HEK293 (cell line): ENCODE data around the gene TOM1.

Source experiments
- GLI4 ChIP-seq: fragments of 450-650 bp; formaldehyde crosslinking; IDR thresholded peaks from 2 replicates; pipeline ENCODE4 v1.5.1; 2016; ENCODE audit warnings: missing biosample characterization, missing genetic modification characterization
- IKZF3 ChIP-seq: fragments of 450-650 bp; IDR thresholded peaks from 2 replicates; pipeline ENCODE4 v1.5.0; 2018; ENCODE audit warnings: missing biosample characterization, mild to moderate bottlenecking, missing genetic modification characterization, moderate library complexity
- REST ChIP-seq: fragments of 450-650 bp; formaldehyde crosslinking; IDR thresholded peaks from 2 replicates; pipeline ENCODE4 v1.5.1; 2016; ENCODE audit warnings: missing biosample characterization, missing genetic modification characterization
- YY1 ChIP-seq: fragments of 450-650 bp; formaldehyde crosslinking; IDR thresholded peaks from 2 replicates; pipeline ENCODE4 v1.5.1; 2018; ENCODE audit warnings: missing biosample characterization, missing genetic modification characterization
- ZNF184 ChIP-seq: fragments of 450-650 bp; IDR thresholded peaks from 2 replicates; pipeline ENCODE4 v1.5.1; 2018; ENCODE audit warnings: missing biosample characterization, mild to moderate bottlenecking, missing genetic modification characterization
- ZNF76 ChIP-seq: fragments of 450-650 bp; formaldehyde crosslinking; IDR thresholded peaks from 2 replicates; pipeline ENCODE4; 2016; ENCODE audit warnings: low read depth, missing biosample characterization, missing genetic modification characterization, borderline replicate concordance
- TF ChIP-seq, protein P1 (sequence below): fragments of 450-650 bp; formaldehyde crosslinking; IDR thresholded peaks from 2 replicates; pipeline ENCODE4 v1.5.1; 2016; ENCODE audit warnings: missing biosample characterization, missing genetic modification characterization
- TF ChIP-seq, protein P2 (sequence below): fragments of 450-650 bp; formaldehyde crosslinking; IDR thresholded peaks from 2 replicates; pipeline ENCODE4 v1.5.1; 2016; ENCODE audit warnings: missing biosample characterization, missing genetic modification characterization, low read depth

GRCh38 chr22:35316751-35317150 is 17.1 kb downstream of the TOM1 start:
- TF ChIP-seq, protein P1, sequence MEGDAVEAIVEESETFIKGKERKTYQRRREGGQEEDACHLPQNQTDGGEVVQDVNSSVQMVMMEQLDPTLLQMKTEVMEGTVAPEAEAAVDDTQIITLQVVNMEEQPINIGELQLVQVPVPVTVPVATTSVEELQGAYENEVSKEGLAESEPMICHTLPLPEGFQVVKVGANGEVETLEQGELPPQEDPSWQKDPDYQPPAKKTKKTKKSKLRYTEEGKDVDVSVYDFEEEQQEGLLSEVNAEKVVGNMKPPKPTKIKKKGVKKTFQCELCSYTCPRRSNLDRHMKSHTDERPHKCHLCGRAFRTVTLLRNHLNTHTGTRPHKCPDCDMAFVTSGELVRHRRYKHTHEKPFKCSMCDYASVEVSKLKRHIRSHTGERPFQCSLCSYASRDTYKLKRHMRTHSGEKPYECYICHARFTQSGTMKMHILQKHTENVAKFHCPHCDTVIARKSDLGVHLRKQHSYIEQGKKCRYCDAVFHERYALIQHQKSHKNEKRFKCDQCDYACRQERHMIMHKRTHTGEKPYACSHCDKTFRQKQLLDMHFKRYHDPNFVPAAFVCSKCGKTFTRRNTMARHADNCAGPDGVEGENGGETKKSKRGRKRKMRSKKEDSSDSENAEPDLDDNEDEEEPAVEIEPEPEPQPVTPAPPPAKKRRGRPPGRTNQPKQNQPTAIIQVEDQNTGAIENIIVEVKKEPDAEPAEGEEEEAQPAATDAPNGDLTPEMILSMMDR = no peak
- TF ChIP-seq IKZF3 (tag by site-specific recombination) (no peak), ZNF76 (no peak), YY1 (tag by site-specific recombination) (no peak), GLI4 (tag by site-specific recombination) (no peak), REST (tag by site-specific recombination) (no peak), ZNF184 (no peak)
- TF ChIP-seq, protein P2, sequence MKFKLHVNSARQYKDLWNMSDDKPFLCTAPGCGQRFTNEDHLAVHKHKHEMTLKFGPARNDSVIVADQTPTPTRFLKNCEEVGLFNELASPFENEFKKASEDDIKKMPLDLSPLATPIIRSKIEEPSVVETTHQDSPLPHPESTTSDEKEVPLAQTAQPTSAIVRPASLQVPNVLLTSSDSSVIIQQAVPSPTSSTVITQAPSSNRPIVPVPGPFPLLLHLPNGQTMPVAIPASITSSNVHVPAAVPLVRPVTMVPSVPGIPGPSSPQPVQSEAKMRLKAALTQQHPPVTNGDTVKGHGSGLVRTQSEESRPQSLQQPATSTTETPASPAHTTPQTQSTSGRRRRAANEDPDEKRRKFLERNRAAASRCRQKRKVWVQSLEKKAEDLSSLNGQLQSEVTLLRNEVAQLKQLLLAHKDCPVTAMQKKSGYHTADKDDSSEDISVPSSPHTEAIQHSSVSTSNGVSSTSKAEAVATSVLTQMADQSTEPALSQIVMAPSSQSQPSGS (tag by site-specific recombination) = no peak
